Gastroesophageal sphincter (tissue), 4 donors: ENCODE data around the gene CASP3. TPM values are rescaled to one million over a fixed set of nuclear protein-coding genes. Genes with fewer than 3 reads are reported as not detected.
A peak's percentile ranks its signal among the peaks of the same experiment; 100 is the strongest.

Experiments
- ATAC-seq: fragments of 150-250 bp; one replicate; pipeline ENCODE4 v1.9.1; 2016; ENCODE audit warnings: mild to moderate bottlenecking, moderate library complexity
- H3K27ac ChIP-seq, 4 donors: fragments of 200-600 bp; sonication (generic) in 3 of 4; 1 replicate in 3 of 4; 2 replicates in 1 of 4; pipeline ENCODE4 v1.5.1; 2016 to 2019
- H3K27me3 ChIP-seq: fragments of 200-600 bp; sonication (generic); one replicate; pipeline ENCODE4 v1.5.1; 2019
- H3K36me3 ChIP-seq, 2 donors: fragments of 200-600 bp; sonication (generic); one replicate each; pipeline ENCODE4 v1.5.1; 2019; ENCODE audit warnings: control low read depth in 1 of 2
- H3K4me1 ChIP-seq, 3 donors: fragments of 200-600 bp; sonication (generic); 1 replicate in 2 of 3; 2 replicates in 1 of 3; pipeline ENCODE4 v1.5.1; 2016 to 2019; ENCODE audit warnings: control low read depth in 2 of 3
- H3K4me3 ChIP-seq, 2 donors: fragments of 200-600 bp; sonication (generic); one replicate each; pipeline ENCODE4 v1.5.1; 2019; ENCODE audit warnings: mild to moderate bottlenecking in 1 of 2, moderate library complexity in 1 of 2
- H3K9me3 ChIP-seq, 3 donors: fragments of 200-600 bp; sonication (generic); one replicate each; pipeline ENCODE4 v1.5.1; 2017 to 2019; ENCODE audit warnings: control low read depth in 2 of 3
- CTCF ChIP-seq, 4 experiments: fragments of 200-600 bp in 2 of 4; fragments of 450-650 bp in 2 of 4; sonication (generic) in 1 of 4; IDR thresholded peaks; one replicate each; pipeline ENCODE4 v1.5.1; 2017 to 2019; ENCODE audit warnings: antibody characterized with exemption in 4 of 4, mild to moderate bottlenecking in 2 of 4, moderate library complexity in 2 of 4
- EP300 ChIP-seq: sonication (generic); formaldehyde crosslinking; IDR thresholded peaks from one replicate; pipeline ENCODE4 v1.6.1; 2017; ENCODE audit warnings: antibody characterized with exemption, mild to moderate bottlenecking
- POLR2A ChIP-seq, 2 donors: fragments of 450-650 bp; IDR thresholded peaks; one replicate each; pipeline ENCODE4 v1.6.1; 2017; ENCODE audit warnings: antibody characterized with exemption in 2 of 2, mild to moderate bottlenecking in 2 of 2, moderate library complexity in 1 of 2
- POLR2AphosphoS5 ChIP-seq: sonication (generic); formaldehyde crosslinking; IDR thresholded peaks from one replicate; pipeline ENCODE4 v1.6.1; 2017; ENCODE audit warnings: antibody characterized with exemption
- WGBS, 2 donors: methylation state at CpG; one replicate each; pipeline ENCODE4 v1.1.5; 2018; ENCODE audit warnings: low coverage in 1 of 2; 5-methylcytosine and 5-hydroxymethylcytosine counted together
- total RNA-seq, 4 donors: library from RNA; depleted of rRNA; stranded (reverse); fragments of >200 nt; gene quantifications; one replicate each; pipeline ENCODE4 v1.1.0, GENCODE V29; 2016

CASP3 gene
- total RNA-seq, 4 donors from 2014 or later, result 12.1 to 28.5 (median 14.7) TPM

GRCh38 chr4:184599492-184600135 is 49.6 kb downstream of the CASP3 start:
- H3K36me3 ChIP-seq, result no peaks in the 10 kb centered on the region
- no peak for ATAC-seq
- no peak overlapping the region for H3K4me3 ChIP-seq
- H3K27me3 ChIP-seq, result peaks cover 16% of the 10 kb centered on the region
- no peak overlapping the region for H3K27ac ChIP-seq
- no peaks in the 10 kb centered on the region for H3K4me1 ChIP-seq
- H3K9me3 ChIP-seq, result peaks cover 0 to 17% (median 0%) of the 10 kb centered on the region in 3 donors
- TF ChIP-seq CTCF (IDR thresholded peaks at IDR 0.05), result no peak
- no peak for TF ChIP-seq POLR2AphosphoS5
- no peak for TF ChIP-seq EP300
- TF ChIP-seq POLR2A (IDR thresholded peaks at IDR 0.05), result no peak
- WGBS, 2 donors, result 70 to 94% methylated on average over 5 to 7 of the region's 7 CpGs

- Histone ChIP-seq H3K27me3 (peaks cover 16% of the 10 kb centered on the region), H3K36me3 (no peaks in the 10 kb centered on the region), H3K4me1 (no peaks in the 10 kb centered on the region), H3K4me3 (no peak overlapping the region), H3K9me3 (peaks cover 0 to 10% (median 0%) of the 10 kb centered on the region in 3 donors), H3K27ac (no peak overlapping the region)
- WGBS, 2 donors, result 67 to 83% methylated on average over 6 to 7 of the region's 12 CpGs
- no peak for ATAC-seq
- TF ChIP-seq CTCF (IDR thresholded peaks at IDR 0.05) (no peak), POLR2A (IDR thresholded peaks at IDR 0.05) (no peak), EP300 (no peak), POLR2AphosphoS5 (no peak)
Measured at GRCh38 chr4:184598753-184599491, 50.3 kb downstream of the CASP3 start.

GRCh38 chr4:184596617-184597185 is 52.5 kb downstream of the CASP3 start:
- no peak overlapping the region for H3K27ac ChIP-seq
- no peaks in the 10 kb centered on the region for H3K9me3 ChIP-seq
- no peaks in the 10 kb centered on the region for H3K36me3 ChIP-seq
- ATAC-seq, result peak; percentile 41
- H3K27me3 ChIP-seq, result peaks cover 16% of the 10 kb centered on the region
- no peaks in the 10 kb centered on the region for H3K4me1 ChIP-seq
- no peak for TF ChIP-seq POLR2A (IDR thresholded peaks at IDR 0.05)
- TF ChIP-seq CTCF (IDR thresholded peaks at IDR 0.05), result no peak
- H3K4me3 ChIP-seq, result no peak overlapping the region
- WGBS, 2 donors, result 54 to 83% methylated on average over 3 to 5 of the region's 5 CpGs

GRCh38 chr4:184596044-184596616 is 53.1 kb downstream of the CASP3 start:
- Histone ChIP-seq H3K36me3 (no peaks in the 10 kb centered on the region), H3K27me3 (peaks cover 16% of the 10 kb centered on the region), H3K4me3 (no peak overlapping the region), H3K9me3 (no peaks in the 10 kb centered on the region), H3K27ac (no peak overlapping the region), H3K4me1 (no peaks in the 10 kb centered on the region)
- no peak for ATAC-seq
- TF ChIP-seq EP300, result no peak
- no peak for TF ChIP-seq CTCF (IDR thresholded peaks at IDR 0.05)
- TF ChIP-seq POLR2A (IDR thresholded peaks at IDR 0.05), result no peak
- no peak for TF ChIP-seq POLR2AphosphoS5
- WGBS, 2 donors, result 56 to 69% methylated on average over 5 to 8 of the region's 8 CpGs
